Left renal cortex interstitium (tissue), 4 donors: ENCODE results near the gene LNX2. TPM values are rescaled to one million over a fixed set of nuclear protein-coding genes. Genes with fewer than 3 reads are reported as not detected.
"Not testable (repeated sequence)": the region's sequence is repeated elsewhere in the genome, so short reads cannot be mapped to it uniquely, and the experiment has no call there.

ENCODE experiments used
- DNase-seq, 4 donors: peaks; one replicate each; pipeline ENCODE4 v3.0.0-alpha.2; 2013; ENCODE audit warnings: low read depth in 4 of 4, low spot score in 2 of 4, missing footprints in 1 of 4
- polyA plus RNA-seq, 4 donors: library from polyadenylated mRNA; unstranded; fragments of 120-200 nt; gene quantifications; one replicate each; pipeline ENCODE4 v1.2.1, GENCODE V29; 2013; ENCODE audit not compliant: insufficient read length in 4 of 4

Gene LNX2
- polyA plus RNA-seq, 4 donors: 11.2 to 13.5 (median 12.0) TPM

DNA sequence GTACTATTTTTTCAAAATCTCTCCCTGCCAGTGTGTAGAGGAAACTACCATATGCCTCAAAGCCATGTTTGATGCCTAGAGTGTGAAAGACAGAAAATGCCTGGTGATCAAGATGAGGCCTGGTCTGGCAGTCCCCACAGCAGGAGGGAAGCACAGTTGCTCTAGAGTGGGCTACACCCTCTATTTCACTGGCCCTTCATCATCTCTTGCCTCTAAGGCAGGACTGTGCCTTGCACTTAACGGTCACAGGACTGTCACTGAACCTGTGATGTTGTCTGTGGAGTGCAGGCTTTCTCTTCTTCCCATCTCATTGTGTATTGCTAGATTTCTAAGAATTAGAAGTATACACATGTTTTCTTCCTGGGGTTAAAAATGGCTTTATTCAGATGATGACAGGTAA is 17.7 kb upstream of the LNX2 start:
- no peak for DNase-seq

DNA sequence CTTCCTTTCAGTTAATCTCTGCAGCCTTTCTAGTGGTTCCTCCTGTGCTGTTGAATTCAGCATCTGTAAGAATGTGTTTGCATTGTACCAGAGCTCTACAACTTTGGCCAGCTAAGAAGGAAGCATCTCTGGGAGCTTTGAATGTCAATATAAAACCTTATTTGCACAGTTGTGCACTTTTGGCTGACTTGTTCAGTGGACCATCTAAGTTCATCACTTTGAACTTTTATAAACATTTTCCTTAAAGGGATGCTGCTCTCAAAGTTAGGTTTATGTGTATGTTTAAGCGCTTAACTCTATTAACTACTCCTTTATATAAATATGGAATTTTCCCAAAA is 16.9 kb upstream of the LNX2 start:
- DNase-seq: no peak

DNA sequence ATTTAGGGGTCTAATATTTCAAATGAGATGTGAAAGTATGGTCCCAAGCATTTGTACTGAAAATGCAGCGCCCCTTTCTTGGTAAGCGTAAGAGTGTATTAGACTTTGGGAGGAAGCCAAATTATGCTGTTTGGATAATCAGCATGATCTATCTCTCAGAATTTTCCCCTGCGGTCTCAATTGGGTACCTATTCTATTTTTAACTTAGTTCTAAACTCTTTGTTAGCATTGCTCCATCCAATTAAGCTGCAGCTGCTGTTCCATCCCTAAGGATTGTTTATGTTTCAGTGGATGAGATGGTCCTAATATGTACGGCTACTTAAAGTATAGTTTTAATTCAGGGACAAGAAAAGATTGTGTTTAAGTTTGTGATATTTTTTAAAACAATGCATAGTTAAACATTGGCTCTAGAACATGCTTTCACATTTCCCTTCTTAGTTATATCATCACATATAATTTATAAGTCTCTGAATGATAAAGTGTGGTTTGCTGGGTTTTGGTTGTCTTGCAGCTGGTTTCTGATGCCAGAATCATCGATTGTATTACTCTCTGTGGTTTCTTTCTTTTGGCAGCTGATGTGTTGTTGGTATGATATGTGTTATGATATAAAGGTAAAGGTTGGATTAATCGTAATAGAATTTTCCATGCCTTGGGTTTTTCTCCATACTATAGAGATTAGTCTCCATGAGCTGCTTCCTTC is 16.4 kb upstream of the LNX2 start:
- DNase-seq: no peak

- no peak for DNase-seq
Observed at GRCh38 chr13:27635266-27635665, 14.9 kb upstream of the LNX2 start.

GRCh38 chr13:27634791-27635190 is 14.5 kb upstream of the LNX2 start:
- DNase-seq: no peak

DNA sequence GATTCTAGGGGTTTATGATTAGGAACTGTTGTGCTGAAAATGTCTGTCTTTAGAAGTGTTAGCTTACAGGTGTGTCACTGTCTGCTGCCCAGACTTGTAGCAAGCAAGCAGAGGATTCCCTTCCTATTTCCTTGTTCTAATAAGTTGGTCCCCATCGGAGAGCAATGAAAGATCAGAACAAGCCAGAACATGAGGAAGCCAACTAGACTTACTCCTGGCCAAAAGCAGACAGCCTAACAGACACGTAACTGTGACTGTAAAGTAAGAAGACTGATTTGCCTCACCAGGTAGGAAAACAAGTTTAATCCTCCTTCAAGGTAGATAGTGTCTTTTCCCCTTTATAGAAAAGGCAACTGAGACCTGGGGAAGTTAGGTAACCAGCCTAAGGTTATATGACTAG is 13.9 kb upstream of the LNX2 start:
- no peak for DNase-seq

DNA sequence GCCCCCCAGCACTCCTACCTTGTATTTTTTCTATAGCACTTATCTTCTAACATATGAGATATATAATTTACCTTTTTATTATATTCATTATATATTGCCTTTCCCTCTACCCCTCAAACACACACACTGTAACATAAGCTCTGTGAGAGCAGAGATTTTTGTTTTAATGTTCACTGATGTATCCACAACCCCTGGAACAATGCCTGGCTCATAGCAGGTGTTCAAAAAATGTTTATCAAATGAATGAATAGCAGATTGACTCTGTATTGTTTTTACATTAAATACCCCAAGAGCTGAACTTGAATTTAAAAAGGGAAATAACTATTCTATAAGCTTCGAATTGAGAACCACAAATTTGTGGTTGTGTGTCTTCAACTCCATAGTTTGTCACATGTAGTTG is 12.3 kb upstream of the LNX2 start:
- DNase-seq: no peak

GRCh38 chr13:27632214-27632613 is 11.9 kb upstream of the LNX2 start:
- no peak for DNase-seq

DNA sequence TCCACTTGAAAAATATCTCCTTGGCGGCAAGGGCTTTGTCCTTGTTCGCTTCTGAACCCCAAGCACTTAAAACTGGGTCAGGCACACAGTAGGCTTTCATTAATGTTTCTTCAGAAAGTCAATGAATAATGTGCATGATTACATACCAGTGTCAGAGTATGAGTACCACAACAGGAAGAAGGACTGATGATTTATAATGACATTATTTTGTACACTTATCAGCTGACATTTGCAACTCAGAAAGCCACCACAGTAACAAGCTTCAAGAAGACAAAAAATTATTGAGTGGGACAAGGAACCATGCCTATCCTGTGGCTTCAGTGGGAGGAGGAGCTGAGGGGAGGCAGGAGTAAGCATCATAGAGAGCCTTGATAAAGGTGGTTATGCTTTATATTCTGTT is 11.3 kb upstream of the LNX2 start:
- no peak for DNase-seq

GRCh38 chr13:27631156-27631555 is 10.8 kb upstream of the LNX2 start:
- DNase-seq: no peak

DNA sequence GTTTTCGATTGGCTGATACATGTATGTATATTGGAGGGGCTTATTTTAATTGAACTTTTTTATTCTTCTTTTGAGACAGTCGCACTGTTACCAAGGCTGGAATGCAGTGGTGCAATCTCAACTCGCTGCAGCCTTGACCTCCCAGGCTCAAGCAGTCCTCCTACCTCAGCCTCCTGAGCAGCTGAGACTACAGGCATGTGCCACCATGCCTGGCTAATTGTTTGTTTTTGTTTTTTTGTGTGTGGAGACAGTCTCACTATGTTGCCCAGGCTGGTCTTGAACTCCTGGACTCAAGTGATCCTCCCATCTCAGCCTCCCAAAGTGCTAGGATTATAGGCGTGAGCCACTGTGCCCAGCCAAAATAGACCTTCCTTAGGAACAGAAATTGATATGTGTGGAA is 8.4 kb upstream of the LNX2 start:
- DNase-seq: not testable (repeated sequence)

DNA sequence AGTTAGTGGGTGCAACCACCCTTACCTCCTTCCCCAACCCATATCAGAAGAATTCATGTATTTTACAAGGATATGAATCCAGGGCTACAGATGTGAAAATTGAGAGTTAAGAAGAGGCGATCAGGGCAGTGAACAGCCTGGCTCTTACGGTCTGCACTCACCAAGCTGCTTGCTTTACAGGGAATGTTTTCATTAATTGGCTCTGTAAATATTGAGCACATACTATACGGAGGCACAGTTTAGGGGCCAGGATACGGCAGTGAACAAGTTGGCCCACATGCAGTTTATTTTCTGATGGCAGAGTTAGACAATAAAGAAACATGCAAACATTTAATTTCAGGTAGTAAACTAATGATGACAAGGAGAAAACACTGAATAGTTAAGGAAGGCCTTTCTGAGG is 7.8 kb upstream of the LNX2 start:
- DNase-seq: no peak

GRCh38 chr13:27627380-27627779 is 7.1 kb upstream of the LNX2 start:
- DNase-seq: no peak

GRCh38 chr13:27625839-27626238 is 5.5 kb upstream of the LNX2 start:
- no peak for DNase-seq

- DNase-seq: no peak
Observed at GRCh38 chr13:27624071-27624470, 3.7 kb upstream of the LNX2 start.

DNA sequence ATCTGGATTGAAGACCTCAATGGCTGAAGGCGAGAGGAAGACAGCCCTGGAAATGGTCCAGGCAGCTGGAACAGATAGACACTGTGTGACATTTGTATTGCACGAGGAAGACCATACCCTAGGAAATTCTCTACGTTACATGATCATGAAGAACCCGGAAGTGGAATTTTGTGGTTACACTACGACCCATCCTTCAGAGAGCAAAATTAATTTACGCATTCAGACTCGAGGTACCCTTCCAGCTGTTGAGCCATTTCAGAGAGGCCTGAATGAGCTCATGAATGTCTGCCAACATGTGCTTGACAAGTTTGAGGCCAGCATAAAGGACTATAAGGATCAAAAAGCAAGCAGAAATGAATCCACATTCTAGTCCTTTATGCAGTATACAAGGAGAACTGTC is 2.6 kb upstream of the LNX2 start:
- DNase-seq: no peak

- DNase-seq: peak in 2 of 4 donors; percentile 40 to 53
Observed at GRCh38 chr13:27622102-27622820, 1.9 kb upstream of the LNX2 start.

DNA sequence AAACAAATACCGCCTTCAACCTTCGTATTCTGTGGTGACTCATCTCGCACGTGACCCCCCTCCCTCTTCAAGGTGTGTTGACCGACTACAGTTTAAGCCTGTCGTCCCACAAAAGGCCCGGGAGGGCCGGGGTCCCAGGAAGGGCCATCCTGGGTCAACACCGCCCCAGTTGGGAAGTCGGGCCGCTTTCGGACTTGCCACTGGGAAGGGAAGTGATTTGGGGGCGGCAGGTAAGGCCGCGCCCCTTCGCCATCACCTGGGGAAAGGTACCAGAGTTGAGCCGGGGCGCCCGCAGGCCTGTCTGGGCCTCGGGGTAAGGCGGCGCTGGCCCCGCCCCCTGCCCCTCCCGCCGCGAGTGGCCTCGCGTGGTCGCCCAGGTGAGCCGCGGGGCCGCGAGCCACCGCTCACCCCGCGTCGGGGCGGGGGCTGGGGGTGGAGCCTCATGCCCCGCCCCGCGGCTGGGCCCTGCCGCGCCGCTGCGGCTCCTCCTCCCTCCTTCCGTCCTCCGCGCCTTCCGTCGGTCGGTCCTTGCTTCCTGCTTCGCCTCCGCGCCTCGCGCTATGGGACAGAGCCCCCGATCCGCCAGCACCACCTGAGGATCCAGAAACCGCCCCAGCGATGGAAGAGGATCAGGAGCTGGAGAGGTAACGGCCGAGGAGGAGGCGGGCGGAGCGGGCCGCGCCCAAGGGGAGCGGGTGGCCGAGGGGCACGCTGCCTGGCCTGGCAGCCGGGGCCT is 1.2 kb upstream of the LNX2 start, which contains the start of gene POLR1D:
Gene POLR1D, plus strand, starts transcription at position 527 of the 736 bp plus-strand sequence. Its CDS starts 92 bp downstream, at position 619.
- peak; percentile 53 to 76 (median 71) for DNase-seq

DNA sequence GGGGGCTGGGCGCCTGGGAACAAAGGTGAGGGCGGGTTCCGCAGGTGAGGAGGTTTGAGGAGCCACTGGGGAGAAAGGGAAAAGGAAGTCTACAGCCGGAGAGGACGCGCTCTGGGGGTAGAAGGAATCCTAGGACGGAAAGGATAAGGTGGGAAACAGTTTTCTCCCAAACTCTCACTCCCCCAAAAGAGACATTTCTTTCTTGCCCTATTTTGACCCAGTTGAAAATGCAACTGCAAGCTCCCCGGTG is 712 bp upstream of the LNX2 start:
- peak in 2 of 4 donors; percentile 41 to 60 for DNase-seq

DNA sequence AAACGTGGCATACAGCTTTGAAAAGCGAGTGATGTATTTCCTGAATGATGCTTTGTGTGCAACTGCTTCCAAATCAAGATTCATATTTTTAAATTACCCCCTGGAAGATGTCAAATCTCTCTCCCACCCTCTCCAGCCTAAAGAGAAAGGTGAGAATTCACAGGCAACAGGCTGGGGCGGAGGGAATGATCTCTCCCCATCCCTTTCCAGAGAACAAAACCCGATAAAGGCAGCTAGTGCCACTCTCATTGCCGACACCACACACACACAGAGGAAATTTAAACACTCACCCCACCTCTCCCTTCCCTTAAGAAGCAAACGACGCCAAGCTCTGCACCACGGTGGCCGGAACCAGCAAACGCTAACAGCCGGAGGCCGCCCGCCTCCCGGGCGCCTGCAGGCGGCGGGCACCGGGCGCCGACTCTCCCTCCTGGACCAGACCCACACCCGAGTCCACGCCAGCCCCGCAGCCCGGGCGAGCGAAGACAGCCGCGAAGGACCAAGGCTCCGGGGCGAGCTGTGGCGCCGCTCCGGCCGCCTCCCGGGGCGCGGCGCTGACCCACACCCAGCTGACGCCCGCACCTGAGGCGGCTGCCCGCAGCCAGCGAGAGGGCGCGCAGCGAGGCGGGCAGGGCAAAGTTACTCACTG is 477 bp downstream of the LNX2 start:
- peak in 2 of 4 donors; percentile 10 to 17 for DNase-seq

GRCh38 chr13:27619093-27619727 is 1.1 kb downstream of the LNX2 start:
- DNase-seq: peak in 1 of 4 donors; percentile 2
